MM.1S (cell line): ENCODE measurements around the gene SCARF1.

Source experiments
- DNase-seq: peaks from one replicate; pipeline ENCODE4 v3.0.0-alpha.2; 2015
- H2AFZ ChIP-seq: fragments of 300-600 bp; sonication (generic); 2 replicates; pipeline ENCODE4 v1.6.0; 2016; ENCODE audit warnings: antibody characterized with exemption, low read length
- H3F3A ChIP-seq: fragments of 300-600 bp; sonication (generic); 2 replicates; pipeline ENCODE4 v1.6.1; 2016; ENCODE audit warnings: mild to moderate bottlenecking, antibody characterized with exemption, low read length, moderate library complexity, mixed read lengths; ENCODE audit not compliant: insufficient read depth
- H3K27ac ChIP-seq: fragments of 300-600 bp; sonication (generic); 2 replicates; pipeline ENCODE4 v1.5.1; 2016; ENCODE audit warnings: mild to moderate bottlenecking, low read length
- H3K27me3 ChIP-seq: fragments of 300-600 bp; sonication (generic); replicated peaks from 2 replicates; pipeline ENCODE4 v1.6.0; 2016; ENCODE audit warnings: low read length; ENCODE audit not compliant: insufficient read depth
- H3K36me3 ChIP-seq: fragments of 300-600 bp; sonication (generic); replicated peaks from 2 replicates; pipeline ENCODE4 v1.6.1; 2016; ENCODE audit warnings: mild to moderate bottlenecking, low read length, mixed read lengths; ENCODE audit not compliant: insufficient read depth
- H3K4me1 ChIP-seq: fragments of 300-600 bp; sonication (generic); 2 replicates; pipeline ENCODE4 v1.6.1; 2016; ENCODE audit warnings: low read length, mixed read lengths
- H3K4me2 ChIP-seq: fragments of 300-600 bp; sonication (generic); 2 replicates; pipeline ENCODE4 v1.6.0; 2016; ENCODE audit warnings: low read depth, low read length
- H3K4me3 ChIP-seq: fragments of 300-600 bp; sonication (generic); 2 replicates; pipeline ENCODE4 v1.5.1; 2016; ENCODE audit warnings: low read length, mixed read lengths
- H3K79me2 ChIP-seq: fragments of 300-600 bp; sonication (generic); 2 replicates; pipeline ENCODE4 v1.6.1; 2016; ENCODE audit warnings: mixed run types, low read length, mixed read lengths
- H3K9ac ChIP-seq: fragments of 300-600 bp; sonication (generic); 2 replicates; pipeline ENCODE4 v1.6.1; 2016; ENCODE audit warnings: low read length, mixed read lengths
- H3K9me2 ChIP-seq: fragments of 300-600 bp; sonication (generic); replicated peaks from 2 replicates; pipeline ENCODE4 v1.6.1; 2016; ENCODE audit warnings: mild to moderate bottlenecking, low read length, mixed read lengths; ENCODE audit not compliant: insufficient read depth
- H3K9me3 ChIP-seq: fragments of 300-600 bp; sonication (generic); replicated peaks from 2 replicates; pipeline ENCODE4 v1.6.1; 2016; ENCODE audit warnings: mild to moderate bottlenecking, low read length, mixed read lengths; ENCODE audit not compliant: insufficient read depth
- H4K20me1 ChIP-seq: fragments of 300-600 bp; sonication (generic); 2 replicates; pipeline ENCODE4 v1.6.1; 2016; ENCODE audit warnings: mild to moderate bottlenecking, low read length, moderate library complexity, mixed read lengths; ENCODE audit not compliant: insufficient read depth
- CTCF ChIP-seq: fragments of 300-600 bp; sonication (generic); IDR thresholded peaks from 2 replicates; pipeline ENCODE4 v1.5.1; 2016; ENCODE audit warnings: antibody characterized with exemption, low read length, mixed read lengths
- EZH2 ChIP-seq: fragments of 300-600 bp; sonication (generic); optimal IDR thresholded peaks from 2 replicates; pipeline ENCODE3; 2017; ENCODE audit warnings: low read depth, mild to moderate bottlenecking, antibody characterized with exemption, low read length, mixed read lengths
- EZH2phosphoT487 ChIP-seq: fragments of 300-600 bp; sonication (generic); IDR thresholded peaks from 2 replicates; pipeline ENCODE4 v1.6.1; 2018; ENCODE audit warnings: antibody characterized with exemption, low read length

The SCARF1 gene

GRCh38 chr17:1635675-1636465 is 9.7 kb downstream of the SCARF1 start:
- H3K9me2 ChIP-seq = no peaks in the 10 kb centered on the region
- H3K9me3 ChIP-seq = no peaks in the 10 kb centered on the region
- TF ChIP-seq EZH2phosphoT487 (no peak), CTCF (no peak), EZH2 (no peak)
- no peak overlapping the region for H3K4me2 ChIP-seq
- H2AFZ ChIP-seq = no peak overlapping the region
- peaks cover 8% of the 10 kb centered on the region for H3K4me1 ChIP-seq
- H3K9ac ChIP-seq = no peak overlapping the region
- H3K79me2 ChIP-seq = no peaks in the 10 kb centered on the region
- no peaks in the 10 kb centered on the region for H3K36me3 ChIP-seq
- H3F3A ChIP-seq = peaks cover 11% of the 10 kb centered on the region
- no peaks in the 10 kb centered on the region for H4K20me1 ChIP-seq
- no peak for DNase-seq
- no peak overlapping the region for H3K4me3 ChIP-seq
- H3K27me3 ChIP-seq = no peaks in the 10 kb centered on the region
- no peak overlapping the region for H3K27ac ChIP-seq

- H2AFZ ChIP-seq = no peak overlapping the region
- H4K20me1 ChIP-seq = no peaks in the 10 kb centered on the region
Measured at GRCh38 chr17:1634841-1635650, 10.5 kb downstream of the SCARF1 start.

GRCh38 chr17:1630662-1631061 is 14.9 kb downstream of the SCARF1 start:
- Histone ChIP-seq H3K27me3 (no peaks in the 10 kb centered on the region), H3K4me3 (no peak overlapping the region), H3K9me3 (no peaks in the 10 kb centered on the region), H3K4me1 (peaks cover 27% of the 10 kb centered on the region), H3K27ac (no peak overlapping the region), H3F3A (peaks cover 26% of the 10 kb centered on the region), H2AFZ (no peak overlapping the region), H3K36me3 (no peaks in the 10 kb centered on the region), H4K20me1 (no peaks in the 10 kb centered on the region), H3K4me2 (no peak overlapping the region), H3K9me2 (no peaks in the 10 kb centered on the region), H3K79me2 (no peaks in the 10 kb centered on the region), H3K9ac (no peak overlapping the region)
- no peak for DNase-seq
- no peak for TF ChIP-seq EZH2phosphoT487
- TF ChIP-seq CTCF = no peak
- no peak for TF ChIP-seq EZH2

More at GRCh38 chr17:1634841-1635650, 10.5 kb downstream of the SCARF1 start:
- H3K27me3 ChIP-seq = no peaks in the 10 kb centered on the region
- H3F3A ChIP-seq = peaks cover 18% of the 10 kb centered on the region
- H3K36me3 ChIP-seq = no peaks in the 10 kb centered on the region
- no peaks in the 10 kb centered on the region for H3K79me2 ChIP-seq
- no peak for TF ChIP-seq CTCF
- TF ChIP-seq EZH2phosphoT487 = no peak
- TF ChIP-seq EZH2 = no peak
- no peak overlapping the region for H3K4me3 ChIP-seq
- H3K9me2 ChIP-seq = no peaks in the 10 kb centered on the region
- H3K9ac ChIP-seq = no peak overlapping the region
- H3K4me2 ChIP-seq = no peak overlapping the region
- no peak for DNase-seq
- no peak overlapping the region for H3K27ac ChIP-seq
- no peaks in the 10 kb centered on the region for H3K9me3 ChIP-seq
- peaks cover 15% of the 10 kb centered on the region for H3K4me1 ChIP-seq
